SK-N-SH (cell line): Measurements from ENCODE around the gene MCCC2. TPM values are rescaled to one million over a fixed set of nuclear protein-coding genes. Genes with fewer than 3 reads are reported as not detected.

Source experiments
- CTCF ChIA-PET: fragments of 300-600, 350-600 bp; formaldehyde crosslinking; extraction: SDS; loops from one replicate; lab custom pipeline; 2021; lab: Yijun Ruan, JAX
- POLR2A ChIA-PET: fragments of 350-600 bp; sonication (Branson Sonifier 250); formaldehyde crosslinking; extraction: SDS; loops from one replicate; lab custom pipeline; 2020; ENCODE audit warnings: antibody characterized with exemption, inconsistent platforms; lab: Yijun Ruan, JAX
- DNase-seq: peaks from one replicate; pipeline ENCODE4 v3.0.0; 2012
- H2AFZ ChIP-seq: fragments of 200-600 bp; sonication (generic); 2 replicates; pipeline ENCODE4 v1.8.1; 2016; ENCODE audit warnings: antibody characterized with exemption, mild to moderate bottlenecking, low read depth
- H3F3A ChIP-seq: fragments of 200-600 bp; sonication (generic); replicated peaks from 2 replicates; pipeline ENCODE3; 2016; ENCODE audit warnings: antibody characterized with exemption, mild to moderate bottlenecking; ENCODE audit not compliant: insufficient read depth
- H3K27ac ChIP-seq, 2 experiments: fragments of 200-500 bp in 1 of 2; fragments of 200-600 bp in 1 of 2; sonication (Bioruptor generic) in 1 of 2; sonication (generic), shearing (Covaris generic) in 1 of 2; 2 replicates each; pipeline versions ENCODE4 v1.5.1 to v1.6.1; 2014 to 2016; ENCODE audit warnings: low read depth in 2 of 2, inconsistent platforms in 1 of 2, low read length in 1 of 2, mild to moderate bottlenecking in 1 of 2, mixed read lengths in 1 of 2
- H3K27me3 ChIP-seq: fragments of 200-600 bp; sonication (generic), shearing (Covaris generic); 2 replicates; pipeline ENCODE4 v1.6.1; 2016; ENCODE audit warnings: mixed run types; ENCODE audit not compliant: insufficient read depth
- H3K36me3 ChIP-seq, 2 experiments: fragments of 200-500 bp in 1 of 2; fragments of 200-600 bp in 1 of 2; sonication (Bioruptor generic) in 1 of 2; sonication (generic) in 1 of 2; replicated peaks in 1 of 2; 2 replicates each; pipeline versions ENCODE3 to v1.5.1; 2014 to 2016; ENCODE audit warnings: low read length in 1 of 2, mild to moderate bottlenecking in 1 of 2; ENCODE audit not compliant: insufficient read depth in 2 of 2, control insufficient read depth in 1 of 2
- H3K4me1 ChIP-seq, 2 experiments: fragments of 200-500 bp in 1 of 2; fragments of 200-600 bp in 1 of 2; sonication (Bioruptor generic) in 1 of 2; sonication (generic), shearing (Covaris generic) in 1 of 2; 2 replicates each; pipeline versions ENCODE4 v1.5.1 to v1.6.1; 2014 to 2016; ENCODE audit warnings: low read depth in 1 of 2, low read length in 1 of 2, mixed run types in 1 of 2; ENCODE audit not compliant: insufficient read depth in 2 of 2, control insufficient read depth in 1 of 2
- H3K4me2 ChIP-seq: fragments of 200-600 bp; sonication (generic), shearing (Covaris generic); 2 replicates; pipeline ENCODE4 v1.6.1; 2017; ENCODE audit warnings: mixed run types
- H3K4me3 ChIP-seq, 2 experiments: fragments of 200-500 bp in 1 of 2; fragments of 200-600 bp in 1 of 2; sonication (Bioruptor generic) in 1 of 2; sonication (generic), shearing (Covaris generic) in 1 of 2; 2 replicates each; pipeline versions ENCODE4 v1.5.1 to v1.8.1; 2014 to 2016; ENCODE audit warnings: low read depth in 2 of 2, inconsistent platforms in 1 of 2, low read length in 1 of 2, mild to moderate bottlenecking in 1 of 2, mixed read lengths in 1 of 2, moderate library complexity in 1 of 2
- H3K79me2 ChIP-seq: fragments of 200-600 bp; sonication (generic); 2 replicates; pipeline ENCODE4 v1.8.1; 2017; ENCODE audit warnings: mild to moderate bottlenecking; ENCODE audit not compliant: insufficient read depth
- H3K9ac ChIP-seq: fragments of 200-600 bp; sonication (generic); 2 replicates; pipeline ENCODE4 v1.6.1; 2017; ENCODE audit warnings: mixed run types
- H3K9me2 ChIP-seq: fragments of 200-600 bp; sonication (generic); 2 replicates; pipeline ENCODE4 v1.6.1; 2017; ENCODE audit warnings: mixed run types
- H3K9me3 ChIP-seq: fragments of 200-600 bp; sonication (generic); 2 replicates; pipeline ENCODE4 v1.6.1; 2017; ENCODE audit warnings: mixed run types, mild to moderate bottlenecking, moderate library complexity
- H4K20me1 ChIP-seq: fragments of 200-600 bp; sonication (generic); 2 replicates; pipeline ENCODE4 v1.6.1; 2017; ENCODE audit warnings: mild to moderate bottlenecking, mixed run types; ENCODE audit not compliant: insufficient read depth
- POLR2AphosphoS5 ChIP-seq: IDR thresholded peaks from 2 replicates; pipeline ENCODE4 v1.6.1; 2012; ENCODE audit warnings: low read depth, low read length
- RAD21 ChIP-seq: IDR thresholded peaks from 2 replicates; pipeline ENCODE4 v1.6.1; 2012; ENCODE audit warnings: mild to moderate bottlenecking, low read length
- RFX5 ChIP-seq: IDR thresholded peaks from 2 replicates; pipeline ENCODE4 v1.6.1; 2012; ENCODE audit warnings: mild to moderate bottlenecking, improper control_type of control experiment, low read length
- SMC3 ChIP-seq: IDR thresholded peaks from 2 replicates; pipeline ENCODE4 v1.6.1; 2012; ENCODE audit warnings: low read depth, low read length, improper control_type of control experiment
- WGBS: methylation state at CpG from one replicate; pipeline ENCODE4 v1.1.6; 2017; ENCODE audit warnings: low lambda C conversion rate; 5-methylcytosine and 5-hydroxymethylcytosine counted together
- polyA plus RNA-seq, 3 experiments: library from polyadenylated mRNA; depleted of rRNA; stranded (reverse); fragments of >200 nt; gene quantifications; 2 replicates each; pipeline ENCODE4 v1.2.3, GENCODE V29; 2012
- TF ChIP-seq, protein P1 (sequence below): fragments of 150-350 bp; IDR thresholded peaks from 2 replicates; pipeline ENCODE4 v1.6.1; 2017; ENCODE audit warnings: antibody characterized with exemption, low read length, low read depth, borderline replicate concordance
- TF ChIP-seq, protein P2 (sequence below): IDR thresholded peaks from 2 replicates; pipeline ENCODE4 v1.4.0; 2012; ENCODE audit warnings: low read depth, borderline replicate concordance
- TF ChIP-seq, protein P3 (sequence below): fragments of 200-600 bp; sonication (generic); IDR thresholded peaks from 2 replicates; pipeline ENCODE4 v1.6.1; 2017; ENCODE audit warnings: antibody characterized with exemption, mild to moderate bottlenecking, moderate library complexity
- TF ChIP-seq, protein P4 (sequence below): IDR thresholded peaks from 2 replicates; pipeline ENCODE4; 2012

Gene MCCC2
- polyA plus RNA-seq, 1 of the 3 experiments (the other 2 are of a cell fraction): 33.6 TPM

DNA sequence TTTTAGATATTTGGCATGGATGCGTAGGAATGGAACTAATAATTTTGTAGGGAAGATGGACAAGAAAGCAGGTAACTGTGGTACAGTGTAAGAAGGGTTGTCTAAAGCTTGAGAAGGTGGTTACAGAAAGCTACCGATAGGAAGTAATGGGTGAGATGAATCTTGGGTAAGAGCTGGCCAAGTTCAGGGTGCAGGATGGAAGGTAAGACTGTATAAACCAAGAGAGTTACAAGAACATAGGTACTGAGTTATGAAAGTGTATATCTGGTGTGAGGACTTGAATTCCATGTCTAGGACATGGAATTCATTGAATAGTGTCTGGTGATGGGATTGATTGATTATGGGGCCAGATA lies 1.4 kb downstream of the MCCC2 start (continued):
- no peak for TF ChIP-seq POLR2AphosphoS5
- TF ChIP-seq, all 33 proteins: peak for 0

DNA sequence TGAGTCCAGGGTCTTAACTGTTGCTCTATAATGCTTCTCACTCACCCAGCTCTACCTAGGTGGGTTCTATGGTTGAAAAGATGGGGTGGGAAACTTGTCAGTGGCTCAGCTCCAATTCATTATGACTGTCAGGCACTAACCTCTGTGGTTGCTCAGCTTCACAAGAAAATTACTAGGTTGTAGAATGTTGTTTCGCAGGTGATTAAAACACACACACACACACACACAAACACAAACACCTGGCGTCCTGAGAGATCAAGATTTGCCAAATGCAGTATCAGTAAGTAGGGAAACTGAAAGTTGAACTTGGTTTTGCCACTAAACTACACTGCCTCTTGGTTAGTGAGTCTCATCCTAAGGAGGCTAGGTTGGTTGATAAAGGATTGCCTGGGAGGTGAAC lies 2.8 kb downstream of the MCCC2 start:
- H3F3A ChIP-seq: peaks cover 16% of the 10 kb centered on the region
- H4K20me1 ChIP-seq: no peaks in the 10 kb centered on the region
- no peak overlapping the region for H3K4me3 ChIP-seq
- H3K4me1 ChIP-seq: peaks cover 6 to 8% of the 10 kb centered on the region in 2 experiments; a peak in 2 of 4 replicates
- no peak overlapping the region for H2AFZ ChIP-seq
- no peak overlapping the region for H3K4me2 ChIP-seq
- TF ChIP-seq, protein P1, sequence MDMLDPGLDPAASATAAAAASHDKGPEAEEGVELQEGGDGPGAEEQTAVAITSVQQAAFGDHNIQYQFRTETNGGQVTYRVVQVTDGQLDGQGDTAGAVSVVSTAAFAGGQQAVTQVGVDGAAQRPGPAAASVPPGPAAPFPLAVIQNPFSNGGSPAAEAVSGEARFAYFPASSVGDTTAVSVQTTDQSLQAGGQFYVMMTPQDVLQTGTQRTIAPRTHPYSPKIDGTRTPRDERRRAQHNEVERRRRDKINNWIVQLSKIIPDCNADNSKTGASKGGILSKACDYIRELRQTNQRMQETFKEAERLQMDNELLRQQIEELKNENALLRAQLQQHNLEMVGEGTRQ: no peak
- no peak for TF ChIP-seq RAD21
- TF ChIP-seq, protein P2, sequence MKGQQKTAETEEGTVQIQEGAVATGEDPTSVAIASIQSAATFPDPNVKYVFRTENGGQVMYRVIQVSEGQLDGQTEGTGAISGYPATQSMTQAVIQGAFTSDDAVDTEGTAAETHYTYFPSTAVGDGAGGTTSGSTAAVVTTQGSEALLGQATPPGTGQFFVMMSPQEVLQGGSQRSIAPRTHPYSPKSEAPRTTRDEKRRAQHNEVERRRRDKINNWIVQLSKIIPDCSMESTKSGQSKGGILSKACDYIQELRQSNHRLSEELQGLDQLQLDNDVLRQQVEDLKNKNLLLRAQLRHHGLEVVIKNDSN: no peak
- no peaks in the 10 kb centered on the region for H3K27me3 ChIP-seq
- H3K36me3 ChIP-seq: no peaks in the 10 kb centered on the region
- no peak overlapping the region for H3K9ac ChIP-seq
- H3K9me3 ChIP-seq: no peaks in the 10 kb centered on the region
- WGBS: 92% methylated on average over 2 of the region's 2 CpGs
- no peak for DNase-seq
- CTCF ChIA-PET: interaction anchor here (2.0 to 2.1 kb wide), 2 partner anchors 11 to 168 kb away, joined by 8 to 10 read pairs; no protein-coding TSS in a partner anchor
- POLR2A ChIA-PET: no interaction called here
- H3K9me2 ChIP-seq: no peaks in the 10 kb centered on the region
- H3K79me2 ChIP-seq: peaks cover 57% of the 10 kb centered on the region
- H3K27ac ChIP-seq: no peak overlapping the region

DNA sequence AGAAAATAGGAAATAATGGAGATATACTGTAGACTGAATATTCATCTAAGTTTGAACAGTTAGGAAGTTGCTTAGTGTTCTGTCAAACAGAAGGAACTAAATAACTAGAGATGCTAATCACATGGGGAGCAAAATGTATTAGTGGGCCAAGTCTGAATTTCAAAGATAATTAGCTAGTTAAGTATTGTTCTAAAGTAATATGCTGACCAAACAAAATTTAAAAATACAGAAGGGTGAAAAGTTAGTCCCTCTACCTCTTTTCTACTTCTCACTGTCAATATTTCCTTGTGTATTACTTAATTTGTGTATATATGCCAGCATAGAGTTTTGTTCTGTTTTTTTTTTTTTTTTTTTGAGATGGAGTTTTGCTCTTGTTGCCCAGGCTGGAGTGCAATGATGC lies 4.0 kb downstream of the MCCC2 start:
- Histone ChIP-seq H3K9me3 (no peaks in the 10 kb centered on the region), H3K79me2 (peaks cover 57% of the 10 kb centered on the region), H2AFZ (no peak overlapping the region), H3K9ac (no peak overlapping the region), H3F3A (peaks cover 8% of the 10 kb centered on the region), H3K4me1 (peaks cover 4 to 8% of the 10 kb centered on the region in 2 experiments; a peak in 2 of 4 replicates), H3K4me3 (no peak overlapping the region), H3K27ac (no peak overlapping the region), H3K4me2 (no peak overlapping the region), H3K9me2 (no peaks in the 10 kb centered on the region), H4K20me1 (no peaks in the 10 kb centered on the region), H3K36me3 (peaks cover 0 to 2% of the 10 kb centered on the region in 2 experiments), H3K27me3 (no peaks in the 10 kb centered on the region)
- ChIA-PET POLR2A (no interaction called here), CTCF (interaction anchor here (0.9 to 2.1 kb wide), 3 partner anchors 10 to 167 kb away, joined by 3 to 10 read pairs (median 8); no protein-coding TSS in a partner anchor)
- TF ChIP-seq, protein P3, sequence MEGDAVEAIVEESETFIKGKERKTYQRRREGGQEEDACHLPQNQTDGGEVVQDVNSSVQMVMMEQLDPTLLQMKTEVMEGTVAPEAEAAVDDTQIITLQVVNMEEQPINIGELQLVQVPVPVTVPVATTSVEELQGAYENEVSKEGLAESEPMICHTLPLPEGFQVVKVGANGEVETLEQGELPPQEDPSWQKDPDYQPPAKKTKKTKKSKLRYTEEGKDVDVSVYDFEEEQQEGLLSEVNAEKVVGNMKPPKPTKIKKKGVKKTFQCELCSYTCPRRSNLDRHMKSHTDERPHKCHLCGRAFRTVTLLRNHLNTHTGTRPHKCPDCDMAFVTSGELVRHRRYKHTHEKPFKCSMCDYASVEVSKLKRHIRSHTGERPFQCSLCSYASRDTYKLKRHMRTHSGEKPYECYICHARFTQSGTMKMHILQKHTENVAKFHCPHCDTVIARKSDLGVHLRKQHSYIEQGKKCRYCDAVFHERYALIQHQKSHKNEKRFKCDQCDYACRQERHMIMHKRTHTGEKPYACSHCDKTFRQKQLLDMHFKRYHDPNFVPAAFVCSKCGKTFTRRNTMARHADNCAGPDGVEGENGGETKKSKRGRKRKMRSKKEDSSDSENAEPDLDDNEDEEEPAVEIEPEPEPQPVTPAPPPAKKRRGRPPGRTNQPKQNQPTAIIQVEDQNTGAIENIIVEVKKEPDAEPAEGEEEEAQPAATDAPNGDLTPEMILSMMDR: no peak
- TF ChIP-seq RFX5: no peak
- TF ChIP-seq, protein P4, sequence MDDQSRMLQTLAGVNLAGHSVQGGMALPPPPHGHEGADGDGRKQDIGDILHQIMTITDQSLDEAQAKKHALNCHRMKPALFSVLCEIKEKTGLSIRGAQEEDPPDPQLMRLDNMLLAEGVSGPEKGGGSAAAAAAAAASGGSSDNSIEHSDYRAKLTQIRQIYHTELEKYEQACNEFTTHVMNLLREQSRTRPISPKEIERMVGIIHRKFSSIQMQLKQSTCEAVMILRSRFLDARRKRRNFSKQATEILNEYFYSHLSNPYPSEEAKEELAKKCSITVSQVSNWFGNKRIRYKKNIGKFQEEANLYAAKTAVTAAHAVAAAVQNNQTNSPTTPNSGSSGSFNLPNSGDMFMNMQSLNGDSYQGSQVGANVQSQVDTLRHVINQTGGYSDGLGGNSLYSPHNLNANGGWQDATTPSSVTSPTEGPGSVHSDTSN: no peak
- TF ChIP-seq SMC3: no peak
- DNase-seq: no peak
